Muscle layer of colon (tissue), 2 donors: ENCODE measurements around the gene NDRG2.

Experiments
- H3K27ac ChIP-seq: one replicate; pipeline ENCODE4 v1.7.0; 2013; ENCODE audit warnings: low read depth, mild to moderate bottlenecking, low read length, moderate library complexity
- H3K27me3 ChIP-seq, 2 donors: one replicate each; pipeline ENCODE4 v1.7.0; 2013; ENCODE audit warnings: low read length in 2 of 2, mild to moderate bottlenecking in 2 of 2; ENCODE audit not compliant: insufficient read depth in 2 of 2, control insufficient read depth in 1 of 2
- H3K36me3 ChIP-seq: one replicate; pipeline ENCODE4 v1.7.0; 2013; ENCODE audit warnings: mild to moderate bottlenecking, low read length; ENCODE audit not compliant: insufficient read depth
- H3K4me1 ChIP-seq: one replicate; pipeline ENCODE4 v1.7.0; 2013; ENCODE audit warnings: mild to moderate bottlenecking, low read length; ENCODE audit not compliant: insufficient read depth
- H3K4me3 ChIP-seq, 2 donors: one replicate each; pipeline ENCODE4 v1.7.0; 2013; ENCODE audit warnings: low read length in 2 of 2, low read depth in 1 of 2, mild to moderate bottlenecking in 1 of 2, moderate library complexity in 1 of 2
- H3K9ac ChIP-seq: one replicate; pipeline ENCODE4 v1.7.0; 2013; ENCODE audit warnings: low read length
- H3K9me3 ChIP-seq: one replicate; pipeline ENCODE4 v1.7.0; 2013; ENCODE audit warnings: mild to moderate bottlenecking, low read length
- donor health status: abdominal sarcoma.
- donor health status: Adenocarcinoma of cecum.

Gene NDRG2

DNA sequence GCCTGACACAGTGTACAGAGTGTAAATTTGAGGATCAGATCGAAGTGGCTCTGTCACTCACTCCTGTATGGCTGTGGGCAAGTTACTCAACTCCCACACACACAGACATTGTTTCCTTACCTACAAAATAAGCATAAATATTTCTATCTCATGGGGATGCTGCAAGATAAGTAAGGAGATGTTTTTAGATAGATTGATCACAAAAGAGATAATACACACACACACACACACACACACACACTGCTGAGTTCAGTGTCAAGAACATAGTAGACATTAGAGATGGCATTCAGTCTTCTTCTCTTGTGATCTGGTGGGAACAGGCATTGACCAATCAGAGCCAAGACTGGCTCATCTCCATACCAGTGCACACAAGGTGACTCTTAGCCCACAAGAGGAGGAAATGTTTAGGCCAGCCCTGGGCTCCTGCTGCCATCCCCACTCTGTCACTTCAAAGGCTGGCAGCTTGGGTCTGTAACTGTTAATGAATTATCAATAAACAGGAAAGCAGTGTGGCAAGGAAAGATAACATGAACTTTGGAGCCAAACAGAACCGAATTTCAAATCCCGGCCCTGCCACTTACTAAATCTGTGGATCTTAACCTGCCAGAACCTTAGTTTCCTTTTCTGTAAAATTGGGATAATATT lies 29.4 kb upstream of the NDRG2 start:
- Histone ChIP-seq H3K36me3 (no peaks in the 10 kb centered on the region), H3K4me1 (no peaks in the 10 kb centered on the region), H3K27me3 (no peaks in the 10 kb centered on the region), H3K4me3 (no peak overlapping the region), H3K9me3 (no peaks in the 10 kb centered on the region), H3K27ac (no peak overlapping the region), H3K9ac (no peak overlapping the region)

DNA sequence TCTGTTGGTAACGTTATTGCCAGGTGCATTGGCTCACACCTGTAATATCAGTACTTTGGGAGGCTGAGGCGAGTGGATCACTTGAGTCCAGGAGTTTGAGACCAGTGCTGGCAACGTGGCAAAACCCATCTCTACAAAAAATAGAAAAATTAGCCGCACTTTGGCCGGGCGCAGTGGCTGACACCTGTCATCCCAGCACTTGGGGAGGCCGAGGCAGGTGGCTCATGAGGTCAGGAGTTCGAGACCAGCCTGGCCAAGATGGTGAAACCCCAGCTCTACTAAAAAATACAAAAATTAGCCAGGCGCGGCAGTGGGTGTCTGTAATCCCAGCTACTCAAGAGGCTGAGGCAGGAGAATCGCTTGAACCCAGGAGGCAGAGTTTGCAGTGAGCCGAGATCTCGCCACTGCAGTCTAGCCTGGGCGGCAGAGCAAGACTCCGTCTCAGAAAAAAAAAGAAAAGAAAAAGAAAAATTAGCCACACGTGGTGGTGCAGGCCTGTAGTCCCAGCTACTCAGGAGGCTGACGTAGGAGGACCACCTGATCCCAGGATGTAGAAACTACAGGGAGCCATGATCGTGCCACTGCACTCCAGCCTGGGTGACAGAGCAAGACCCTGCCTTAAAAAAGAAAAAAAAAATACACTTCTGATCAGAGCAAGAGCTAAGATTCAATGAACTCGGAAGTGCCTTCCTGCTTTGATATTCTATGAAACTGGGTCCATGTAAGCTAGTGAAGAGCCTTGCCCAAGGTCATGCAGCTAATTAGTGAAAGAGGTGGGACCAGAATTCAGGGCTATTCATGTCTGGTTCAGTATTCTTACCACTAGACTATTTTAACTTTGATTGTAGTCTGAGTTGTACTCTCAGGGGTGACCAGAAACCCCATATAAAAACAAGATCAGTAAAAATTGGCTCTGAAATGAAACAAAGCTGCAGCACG lies 28.6 kb upstream of the NDRG2 start:
- Histone ChIP-seq H3K27ac (no peak overlapping the region), H3K36me3 (no peaks in the 10 kb centered on the region)

DNA sequence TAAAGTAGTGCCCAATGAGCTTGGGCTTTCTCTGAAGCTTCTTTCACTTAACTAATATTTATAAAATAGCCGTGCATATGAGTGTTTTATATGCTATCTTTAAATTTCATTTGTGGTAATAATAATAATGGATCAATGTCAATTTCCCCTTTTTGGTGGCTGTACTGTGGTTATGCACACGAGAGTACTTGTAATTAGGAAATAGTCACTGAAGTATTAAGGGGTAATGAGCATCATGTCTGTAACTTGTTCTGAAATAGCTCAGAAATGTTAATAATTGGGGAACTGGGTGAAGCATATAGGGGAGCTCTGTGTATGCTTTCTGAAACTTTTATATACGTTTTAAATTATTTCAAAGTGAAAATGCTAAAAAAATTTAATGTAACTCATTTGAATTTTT lies 25.7 kb upstream of the NDRG2 start:
- H3K9me3 ChIP-seq: no peaks in the 10 kb centered on the region
- no peaks in the 10 kb centered on the region for H3K27me3 ChIP-seq
- H3K9ac ChIP-seq: no peak overlapping the region
- H3K36me3 ChIP-seq: no peaks in the 10 kb centered on the region
- no peaks in the 10 kb centered on the region for H3K4me1 ChIP-seq
- no peak overlapping the region for H3K27ac ChIP-seq
- H3K4me3 ChIP-seq: no peak overlapping the region

More for the DNA sequence above, 28.6 kb upstream of the NDRG2 start:
- Histone ChIP-seq H3K27me3 (no peaks in the 10 kb centered on the region), H3K4me1 (no peaks in the 10 kb centered on the region), H3K4me3 (no peak overlapping the region), H3K9ac (no peak overlapping the region), H3K9me3 (no peaks in the 10 kb centered on the region)

DNA sequence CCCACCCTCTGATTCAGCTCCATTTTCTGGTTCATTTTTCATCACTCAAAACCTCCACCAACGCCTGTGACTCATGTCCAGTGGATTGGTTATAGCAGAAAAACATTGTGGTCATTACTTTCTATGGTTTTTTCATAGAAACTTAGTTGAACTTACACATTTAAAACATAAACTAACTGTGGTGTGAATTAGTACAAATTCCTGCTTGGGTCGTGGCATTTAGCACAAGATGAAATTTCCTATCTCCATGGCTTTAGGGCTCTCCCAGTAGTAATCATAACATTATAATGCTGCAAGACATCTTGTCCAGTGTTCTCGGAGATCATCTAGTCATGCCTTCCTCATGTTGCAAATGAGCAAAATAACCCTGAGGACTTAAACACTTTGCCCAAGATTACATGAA lies 24.4 kb upstream of the NDRG2 start:
- H3K4me3 ChIP-seq: no peak overlapping the region

DNA sequence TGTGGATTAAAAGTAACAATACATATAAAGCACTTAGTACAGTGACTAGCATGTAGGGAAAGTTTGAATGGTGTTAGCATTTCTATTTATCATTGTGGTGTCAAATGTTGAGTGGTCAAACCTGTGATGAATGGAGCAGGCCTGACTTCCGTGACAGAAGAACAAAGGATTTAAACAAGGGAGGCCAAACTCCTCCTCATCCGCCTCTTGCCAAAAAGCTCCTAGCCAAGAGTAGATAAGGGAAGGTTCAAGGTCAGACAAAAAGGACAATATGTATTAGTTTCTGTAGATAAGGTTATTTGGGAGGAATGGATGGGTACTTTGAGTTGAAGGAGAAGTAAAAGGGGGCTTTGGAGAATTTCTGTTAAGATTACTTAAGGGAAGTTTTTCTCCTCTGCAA lies 23.8 kb upstream of the NDRG2 start:
- no peaks in the 10 kb centered on the region for H3K27me3 ChIP-seq
- H3K4me1 ChIP-seq: peaks cover 4% of the 10 kb centered on the region
- no peak overlapping the region for H3K9ac ChIP-seq
- no peak overlapping the region for H3K27ac ChIP-seq
- no peaks in the 10 kb centered on the region for H3K36me3 ChIP-seq
- H3K9me3 ChIP-seq: no peaks in the 10 kb centered on the region
- no peak overlapping the region for H3K4me3 ChIP-seq

More for the DNA sequence above, 24.4 kb upstream of the NDRG2 start:
- H3K9me3 ChIP-seq: no peaks in the 10 kb centered on the region
- H3K4me1 ChIP-seq: peaks cover 1% of the 10 kb centered on the region
- H3K9ac ChIP-seq: no peak overlapping the region
- H3K36me3 ChIP-seq: no peaks in the 10 kb centered on the region
- no peaks in the 10 kb centered on the region for H3K27me3 ChIP-seq
- H3K27ac ChIP-seq: no peak overlapping the region

DNA sequence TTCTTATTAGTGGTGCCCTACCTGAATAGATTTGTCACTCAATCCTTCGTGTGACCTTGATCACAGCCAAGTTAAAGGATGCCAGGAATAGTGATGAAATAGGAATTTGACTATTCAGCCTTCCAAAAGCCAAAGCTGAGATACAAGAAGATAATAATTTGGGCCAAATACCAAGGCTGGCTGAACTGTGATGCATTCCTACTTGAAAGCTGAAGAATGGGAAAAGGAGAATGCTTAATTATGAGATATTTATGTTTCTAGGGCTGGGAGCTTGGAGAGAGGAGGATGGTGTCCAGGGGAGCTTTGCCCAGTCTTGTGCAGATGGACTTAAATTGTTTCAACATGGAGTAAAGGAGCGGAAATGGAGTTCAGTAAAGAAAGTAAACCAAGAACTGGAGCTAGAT lies 22.5 kb upstream of the NDRG2 start:
- Histone ChIP-seq H3K4me1 (peaks cover 4% of the 10 kb centered on the region), H3K4me3 (no peak overlapping the region), H3K36me3 (no peaks in the 10 kb centered on the region), H3K9me3 (no peaks in the 10 kb centered on the region), H3K27ac (no peak overlapping the region), H3K27me3 (no peaks in the 10 kb centered on the region), H3K9ac (no peak overlapping the region)

GRCh38 chr14:21043974-21044618 lies 19.2 kb upstream of the NDRG2 start:
- no peak overlapping the region for H3K27ac ChIP-seq
- no peak overlapping the region for H3K4me3 ChIP-seq
- no peaks in the 10 kb centered on the region for H3K36me3 ChIP-seq
- no peak overlapping the region for H3K9ac ChIP-seq
- peaks cover 19% of the 10 kb centered on the region for H3K4me1 ChIP-seq
- H3K9me3 ChIP-seq: no peaks in the 10 kb centered on the region
- H3K27me3 ChIP-seq: no peaks in the 10 kb centered on the region

GRCh38 chr14:21043387-21043973 lies 18.6 kb upstream of the NDRG2 start:
- Histone ChIP-seq H3K27ac (no peak overlapping the region), H3K9ac (no peak overlapping the region), H3K4me1 (peaks cover 25% of the 10 kb centered on the region), H3K36me3 (no peaks in the 10 kb centered on the region), H3K4me3 (no peak overlapping the region), H3K9me3 (no peaks in the 10 kb centered on the region), H3K27me3 (no peaks in the 10 kb centered on the region)

- Histone ChIP-seq H3K4me1 (peaks cover 30% of the 10 kb centered on the region), H3K27me3 (no peaks in the 10 kb centered on the region), H3K4me3 (no peak overlapping the region), H3K9me3 (no peaks in the 10 kb centered on the region), H3K36me3 (no peaks in the 10 kb centered on the region), H3K9ac (no peak overlapping the region), H3K27ac (no peak overlapping the region)
These were observed 18.1 kb upstream of the NDRG2 start for GRCh38 chr14:21042918-21043317.

GRCh38 chr14:21041676-21042433 lies 17.0 kb upstream of the NDRG2 start, which contains the start of gene RNASE7:
Gene RNASE7, plus strand, starts transcription at chr14:21042362. Its CDS starts 631 bp downstream, at chr14:21042993.
- H3K9ac ChIP-seq: no peak within 1 kb of the TSS
- H3K4me3 ChIP-seq: no peak within 1 kb of the TSS
- H3K27me3 ChIP-seq: no peaks in the 10 kb centered on the region
- H3K4me1 ChIP-seq: peaks cover 32% of the 10 kb centered on the region
- no peaks in the 10 kb centered on the region for H3K9me3 ChIP-seq
- no peak within 1 kb of the TSS for H3K27ac ChIP-seq
- no peaks in the 10 kb centered on the region for H3K36me3 ChIP-seq
